ENCODE data around the gene MMP24.
"Not testable (repeated sequence)": the region's sequence is repeated elsewhere in the genome, so short reads cannot be mapped to it uniquely, and the experiment has no call there.

Gene MMP24

DNA sequence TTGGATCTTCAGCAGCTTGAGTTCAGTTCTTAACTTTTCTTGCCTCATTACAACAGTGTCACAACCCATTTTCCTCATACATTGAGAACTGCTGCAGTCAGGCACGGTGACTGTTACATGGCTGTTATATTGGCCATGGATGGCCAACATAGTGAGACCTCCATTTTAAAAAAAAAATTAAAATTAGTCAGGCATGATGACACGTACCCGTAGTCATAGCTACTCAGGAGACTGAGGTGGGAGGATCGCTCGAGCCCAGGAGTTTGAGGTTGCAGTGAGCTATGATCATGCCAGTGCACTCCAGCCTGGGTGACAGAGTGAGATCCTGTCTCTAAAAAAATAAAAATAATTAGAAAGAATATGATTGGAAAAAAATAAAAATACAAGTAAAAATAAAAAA, 9.9 kb upstream of the MMP24 start:
- no peak for DNase-seq (ENCODE audit: low read depth in 2 of 2)

DNA sequence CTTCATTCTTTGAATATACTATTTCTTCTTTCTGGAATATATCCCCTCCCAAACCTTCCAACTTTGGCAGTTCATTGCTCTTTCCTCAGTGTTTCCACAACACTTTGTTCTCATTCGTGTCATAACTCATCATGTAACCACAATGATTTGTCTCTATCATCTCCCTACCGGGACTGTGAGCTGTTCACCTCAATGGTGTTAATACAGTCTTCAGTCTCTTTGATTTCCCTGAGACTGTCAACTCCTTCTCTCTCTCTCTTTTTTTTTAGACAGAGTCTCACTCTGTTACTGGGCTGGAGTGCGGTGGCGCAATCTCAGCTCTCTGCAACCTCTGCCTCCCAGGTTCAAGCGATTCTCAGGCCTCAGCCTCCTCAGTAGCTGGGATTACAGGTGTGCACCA, 2.5 kb upstream of the MMP24 start:
- DNase-seq (ENCODE audit: low read depth in 2 of 2): no peak

DNA sequence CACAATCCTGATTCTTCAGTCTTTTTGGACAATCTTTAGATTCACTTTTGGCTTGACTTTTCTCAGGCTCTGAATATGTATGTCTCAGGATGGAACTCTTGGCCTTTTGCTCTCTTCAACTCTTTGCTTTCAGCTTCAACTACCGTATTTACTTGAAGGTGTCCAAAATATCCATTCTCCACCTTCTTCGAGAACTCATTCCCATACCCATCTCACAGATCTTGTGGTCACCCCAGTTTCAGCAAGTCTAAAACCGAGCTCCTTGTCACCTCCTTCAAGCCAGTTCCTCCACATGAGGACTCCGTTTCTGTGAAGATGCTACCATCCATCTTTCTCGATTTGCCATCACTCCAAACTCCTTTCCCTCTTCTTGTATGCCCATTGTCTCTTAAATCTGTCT, 2.0 kb upstream of the MMP24 start:
- DNase-seq (ENCODE audit: low read depth in 2 of 2): no peak

DNA sequence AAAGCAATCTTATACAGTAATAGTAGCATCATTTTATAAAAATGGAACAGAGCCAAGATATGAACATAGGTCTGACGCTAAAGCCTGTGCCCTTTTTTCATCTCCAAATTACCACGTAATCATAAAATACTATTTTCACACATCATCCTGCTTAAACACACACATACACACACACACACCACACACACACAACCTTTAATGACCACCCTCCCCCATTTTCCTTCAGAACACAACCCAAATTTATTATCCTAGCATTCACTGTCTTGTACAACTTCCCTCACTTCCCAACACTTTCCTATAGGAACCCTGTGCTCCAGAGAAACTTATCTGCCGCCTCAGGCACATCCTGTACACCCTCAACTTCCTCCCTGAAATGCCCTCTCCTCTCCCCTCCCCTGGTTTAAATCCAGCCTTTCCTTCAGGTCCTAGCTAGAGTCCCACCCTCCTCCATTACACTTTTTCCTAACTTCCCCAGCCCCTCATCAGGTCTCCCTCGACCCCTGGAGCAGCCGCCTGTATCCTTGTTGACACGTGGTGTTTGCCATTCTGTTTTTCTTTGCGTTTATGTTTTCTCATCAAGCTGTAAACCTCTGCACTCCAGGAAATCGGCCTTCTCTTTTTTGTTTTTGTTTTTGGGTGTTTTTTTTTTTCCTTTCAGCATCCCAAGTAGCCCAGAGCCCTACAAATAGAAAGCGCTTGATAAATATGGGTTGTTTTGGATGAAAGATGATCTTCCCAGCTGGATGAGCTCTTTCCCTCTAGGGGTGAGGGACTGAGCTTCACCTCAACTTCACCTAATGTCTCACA, 968 bp upstream of the MMP24 start:
- DNase-seq (ENCODE audit: low read depth in 2 of 2): no peak

DNA sequence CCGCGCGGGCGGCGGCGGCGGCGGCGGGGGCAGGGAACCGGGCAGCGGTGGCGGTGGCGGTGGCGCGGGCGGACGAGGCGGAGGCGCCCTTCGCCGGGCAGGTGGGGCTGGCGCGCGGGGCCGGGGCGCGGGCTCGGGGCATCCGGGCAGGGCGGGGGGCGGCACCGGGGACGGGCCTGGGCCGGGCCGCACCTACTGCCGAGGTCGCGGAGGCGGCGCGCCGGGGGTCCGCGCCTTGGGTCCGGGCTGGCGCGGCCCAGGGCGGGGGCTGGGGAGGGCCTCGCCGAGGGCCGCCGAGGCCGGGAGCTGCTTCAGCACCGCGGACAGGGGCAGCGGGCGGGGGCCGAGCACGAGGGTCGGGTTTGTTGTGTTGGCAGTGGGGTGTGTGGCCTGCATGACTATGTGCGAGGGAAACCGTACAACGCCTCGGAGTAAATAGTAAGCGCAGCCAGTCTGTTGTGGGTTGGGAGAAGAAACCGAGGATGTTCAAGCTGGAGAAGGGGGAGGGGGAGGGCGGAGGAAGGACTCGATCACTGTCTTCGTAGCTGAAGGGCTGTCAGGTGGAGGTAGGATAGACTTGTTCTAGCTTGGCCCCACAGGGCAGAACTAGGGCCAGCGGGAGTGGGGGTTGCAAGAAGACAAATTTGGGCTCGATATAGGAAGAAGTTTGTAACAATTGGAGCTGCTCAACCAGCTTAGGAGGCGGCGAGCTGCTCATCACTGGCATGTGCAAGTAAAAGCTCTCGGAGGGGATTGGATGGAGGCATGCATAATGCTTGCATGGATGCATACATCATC, 593 bp downstream of the MMP24 start:
- no peak for DNase-seq (ENCODE audit: low read depth in 2 of 2)

DNA sequence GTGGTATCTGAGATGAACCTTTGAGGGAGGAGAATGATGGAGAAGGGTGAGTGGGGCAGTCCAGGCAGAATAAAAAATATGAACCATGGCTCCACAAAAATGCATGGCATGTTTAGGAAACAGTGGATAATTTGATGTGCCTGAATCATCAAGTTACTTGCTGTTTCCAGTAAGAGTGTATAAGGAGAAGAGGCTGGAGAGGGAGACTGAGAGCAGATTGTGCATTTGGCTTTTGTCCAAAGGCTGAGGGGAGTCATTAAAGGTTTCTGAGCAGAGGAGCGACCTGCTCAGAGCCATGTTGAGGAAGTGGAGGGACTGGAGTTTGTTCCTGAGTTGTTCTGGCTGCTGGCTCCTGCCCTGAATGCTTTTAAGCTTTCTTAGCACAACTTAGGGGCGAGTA, 6.1 kb downstream of the MMP24 start:
- DNase-seq (ENCODE audit: low read depth in 2 of 2): no peak

DNA sequence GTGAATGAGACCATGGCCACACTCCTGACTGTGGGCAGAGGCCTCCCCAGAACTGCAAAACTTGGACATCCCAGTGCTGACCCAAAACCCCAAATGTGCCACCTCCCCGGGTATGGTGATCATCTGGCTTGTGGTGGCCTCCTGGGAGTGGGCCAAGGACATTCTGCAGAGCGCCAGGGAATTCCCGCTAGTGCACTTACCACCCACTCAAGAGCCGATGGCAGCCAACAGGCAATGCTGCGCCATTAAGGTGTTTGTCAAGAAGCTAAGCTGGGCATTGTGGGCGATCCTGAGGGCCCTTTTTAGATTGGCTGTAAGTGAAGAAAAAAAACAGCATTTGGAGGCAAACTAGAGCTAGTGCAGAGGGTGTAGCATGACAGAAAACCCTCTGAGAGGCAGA, 9.4 kb downstream of the MMP24 start:
- DNase-seq (ENCODE audit: low read depth in 2 of 2): no peak

DNA sequence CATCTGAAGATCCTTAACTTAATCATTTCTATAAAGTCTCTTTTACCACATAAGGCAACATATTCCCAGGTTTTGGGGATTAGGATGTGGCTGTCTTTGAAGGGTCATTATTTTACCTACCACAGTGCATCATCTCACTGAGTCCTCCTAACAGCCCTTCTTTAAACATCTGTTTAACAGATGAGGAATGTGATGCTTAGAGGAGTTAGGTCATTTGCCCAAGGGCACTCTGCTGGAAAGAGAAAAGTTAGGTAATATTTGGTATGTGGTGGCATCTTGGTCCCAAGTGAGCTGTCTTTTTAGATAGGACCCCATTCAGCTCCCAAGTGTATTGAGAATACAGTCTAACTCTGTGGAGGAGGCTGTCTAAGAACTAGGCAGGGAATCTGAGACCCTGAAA, 11.0 kb downstream of the MMP24 start:
- DNase-seq (ENCODE audit: low read depth in 2 of 2): no peak

DNA sequence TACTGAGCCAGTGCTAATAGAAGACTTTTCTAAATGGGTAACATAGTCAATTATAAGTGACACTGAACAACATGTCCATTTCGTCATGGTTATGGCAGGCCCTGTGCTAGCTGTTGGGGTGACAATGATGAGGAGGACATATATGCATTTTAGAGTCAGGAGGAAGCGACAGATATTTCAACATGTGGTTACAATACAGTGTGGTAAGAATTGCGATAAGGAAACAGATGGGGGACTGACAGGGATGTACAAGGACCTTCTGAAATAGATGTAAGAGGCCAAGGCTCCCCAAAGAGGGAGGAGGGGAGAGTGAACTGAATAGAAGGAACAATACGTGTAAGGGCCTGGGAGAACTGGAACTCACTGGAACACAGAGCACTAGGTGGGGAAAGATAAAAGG, 11.7 kb downstream of the MMP24 start:
- no peak for DNase-seq (ENCODE audit: low read depth in 2 of 2)

DNA sequence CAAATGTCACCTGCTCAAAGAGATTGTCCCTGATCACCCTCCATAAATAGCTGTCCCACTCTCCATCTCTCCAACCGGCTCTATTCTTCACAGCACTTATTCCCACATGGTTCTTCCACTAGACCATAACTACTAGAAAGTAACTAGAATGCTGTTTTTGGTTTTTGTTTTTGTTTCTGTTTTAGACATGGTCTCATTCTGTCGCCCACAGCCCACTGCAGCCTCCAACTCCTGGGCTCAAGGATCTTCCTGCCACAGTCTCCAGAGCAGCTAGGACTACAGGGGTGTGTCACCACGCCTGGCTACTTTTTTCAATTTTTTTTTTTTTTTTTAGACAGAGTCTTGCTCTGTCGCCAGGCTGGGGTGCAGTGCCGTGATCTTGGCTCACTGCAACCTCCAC, 12.2 kb downstream of the MMP24 start:
- DNase-seq (ENCODE audit: low read depth in 2 of 2): no peak

DNA sequence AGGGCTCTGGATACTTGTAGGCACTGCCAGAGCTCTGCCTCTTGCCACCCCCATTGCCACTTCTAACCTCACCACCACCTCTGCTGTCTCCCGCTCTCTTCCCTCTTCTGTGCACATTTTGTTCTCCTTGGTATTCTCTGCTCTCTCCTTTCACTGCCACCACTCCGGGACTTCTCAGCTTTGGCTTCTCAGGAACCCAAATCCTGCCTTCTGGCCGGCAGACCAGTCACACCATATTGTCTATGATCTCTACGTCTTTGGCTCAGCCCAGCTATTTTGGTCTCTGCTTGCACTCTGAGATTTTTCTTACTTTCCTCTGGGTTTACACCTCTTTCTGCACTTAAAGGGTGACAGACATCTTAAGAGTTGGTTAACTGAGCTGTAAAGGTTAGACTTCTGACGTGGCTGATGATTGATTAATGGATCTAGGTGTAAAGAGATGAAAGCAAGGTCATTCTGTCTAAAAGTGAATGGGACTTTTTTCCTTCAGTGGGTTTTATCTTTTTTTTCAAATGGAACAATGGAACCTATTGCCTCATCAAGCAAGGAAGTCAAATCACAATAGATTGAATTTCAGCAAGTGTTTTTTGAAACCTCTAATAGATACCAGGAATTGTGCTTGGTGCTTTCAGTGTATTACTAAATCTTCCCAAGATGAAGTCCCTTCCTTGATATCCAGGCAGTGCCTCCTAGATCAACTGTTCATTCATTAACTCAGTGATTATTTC, 13.8 kb downstream of the MMP24 start:
- no peak for DNase-seq (ENCODE audit: low read depth in 2 of 2)

DNA sequence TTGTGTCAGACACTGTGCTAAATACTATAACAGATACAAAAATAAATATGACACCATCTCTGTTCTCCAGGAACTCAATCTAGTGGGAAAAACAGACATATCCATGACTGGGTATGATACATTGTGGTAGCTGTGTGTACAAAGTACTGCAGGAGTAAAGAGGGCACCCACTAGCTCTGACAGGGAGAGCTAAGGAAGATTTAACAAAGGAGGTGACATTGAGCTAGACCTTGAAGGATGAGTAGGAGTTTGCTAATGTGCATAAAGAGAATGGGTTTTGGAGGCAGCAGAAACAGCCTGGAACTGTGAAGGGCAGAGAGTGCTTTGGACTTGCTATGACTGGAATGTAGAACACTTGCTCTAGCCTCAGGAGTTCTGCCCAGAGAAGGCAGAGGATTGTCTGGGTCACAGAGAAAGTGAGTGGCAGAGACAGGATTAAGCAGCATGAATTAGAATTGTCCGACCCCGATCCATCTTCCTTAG, 14.4 kb downstream of the MMP24 start:
- no peak for DNase-seq (ENCODE audit: low read depth in 2 of 2)

DNA sequence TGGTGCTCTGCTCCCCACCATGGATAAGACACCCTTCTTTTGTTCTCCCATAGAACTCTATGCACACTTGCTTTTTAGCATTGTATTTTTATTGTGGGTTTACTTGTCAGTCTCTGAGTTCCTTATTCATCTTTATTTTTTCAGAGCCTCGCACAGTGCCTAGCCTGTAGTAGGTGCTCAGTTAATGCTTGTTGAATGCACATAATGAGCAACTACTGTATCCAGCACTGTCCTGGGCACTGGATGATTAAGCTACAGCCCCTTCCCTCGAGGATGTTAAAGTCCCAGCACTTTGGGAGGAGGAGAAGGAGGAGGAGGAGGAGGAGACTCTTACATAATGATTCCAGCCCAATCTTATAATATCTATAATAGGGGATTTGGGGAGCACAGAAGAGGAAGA, 16.8 kb downstream of the MMP24 start:
- DNase-seq (ENCODE audit: low read depth in 2 of 2): no peak

DNA sequence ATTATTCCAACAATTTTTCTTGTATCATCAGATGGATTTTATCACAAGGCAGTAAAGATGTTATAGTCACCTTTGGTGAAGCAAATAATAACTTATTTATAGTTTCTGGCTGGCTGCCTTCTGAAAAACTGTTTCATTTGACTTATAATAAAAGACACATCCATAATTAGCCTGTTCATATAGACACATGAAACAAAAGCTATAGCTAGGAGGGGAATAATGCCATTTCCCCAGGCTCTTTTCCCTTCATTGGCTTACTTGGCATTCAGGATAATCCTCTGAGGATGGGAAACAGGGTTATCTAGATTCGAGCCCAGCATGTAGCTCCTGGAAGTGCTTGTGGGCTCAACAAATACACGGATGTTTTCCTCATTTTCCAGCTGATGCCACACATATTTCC, 17.5 kb downstream of the MMP24 start:
- DNase-seq (ENCODE audit: low read depth in 2 of 2): no peak

DNA sequence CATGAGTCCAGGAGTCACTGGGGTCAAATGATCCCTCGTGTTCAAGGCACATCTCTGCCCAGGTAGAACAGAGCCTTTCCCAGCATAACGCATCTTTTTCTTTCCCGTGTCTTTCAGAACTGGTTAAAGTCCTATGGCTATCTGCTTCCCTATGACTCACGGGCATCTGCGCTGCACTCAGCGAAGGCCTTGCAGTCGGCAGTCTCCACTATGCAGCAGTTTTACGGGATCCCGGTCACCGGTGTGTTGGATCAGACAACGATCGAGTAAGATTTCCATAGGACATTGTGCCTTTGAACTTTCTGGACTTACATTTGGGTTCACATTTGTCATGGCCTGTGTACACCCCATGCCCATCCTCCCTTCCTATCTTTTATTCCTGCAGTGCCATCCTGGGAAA, 20.2 kb downstream of the MMP24 start:
- no peak for DNase-seq (ENCODE audit: low read depth in 2 of 2)

DNA sequence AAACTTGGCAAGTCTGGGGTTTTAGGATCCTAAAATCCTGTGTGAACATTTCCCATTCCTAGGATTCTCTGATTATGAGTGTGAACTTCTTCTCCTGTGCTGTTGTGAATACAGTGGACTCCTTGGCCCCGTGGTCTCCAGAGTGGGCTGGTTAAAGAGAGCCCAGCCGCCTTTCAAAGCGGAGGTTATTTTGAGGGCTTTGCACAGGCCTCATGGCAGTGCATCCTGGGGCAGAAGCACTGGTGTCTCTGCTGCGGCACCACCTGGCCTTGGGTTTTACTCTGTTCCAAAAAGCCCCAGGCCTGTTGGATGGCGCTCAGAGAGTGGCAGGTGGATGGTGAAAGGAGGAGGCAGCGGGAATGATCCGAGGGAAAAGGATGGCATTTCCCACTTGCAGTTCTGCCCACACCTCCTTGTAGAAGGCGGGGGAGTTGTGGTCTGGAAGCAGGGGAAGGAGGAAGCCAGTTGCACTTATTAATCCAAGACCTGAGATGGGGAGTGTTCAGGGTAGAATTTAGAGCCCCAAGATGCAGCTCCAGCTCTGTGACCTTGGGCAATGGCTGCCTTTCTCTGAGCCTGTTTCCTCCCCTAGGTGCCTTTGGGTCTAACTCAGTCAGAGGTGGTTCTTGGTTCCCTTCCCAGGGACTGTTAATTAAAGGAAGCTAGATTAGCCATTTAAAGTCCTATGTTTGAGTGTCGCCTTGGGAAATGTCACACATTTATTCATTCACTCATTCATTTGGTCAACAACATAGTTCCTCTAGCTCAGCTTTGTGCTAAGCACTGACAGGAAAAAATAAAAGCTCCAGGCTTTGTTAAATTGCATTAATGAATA, 22.4 kb downstream of the MMP24 start:
- no peak for DNase-seq (ENCODE audit: low read depth in 2 of 2)

DNA sequence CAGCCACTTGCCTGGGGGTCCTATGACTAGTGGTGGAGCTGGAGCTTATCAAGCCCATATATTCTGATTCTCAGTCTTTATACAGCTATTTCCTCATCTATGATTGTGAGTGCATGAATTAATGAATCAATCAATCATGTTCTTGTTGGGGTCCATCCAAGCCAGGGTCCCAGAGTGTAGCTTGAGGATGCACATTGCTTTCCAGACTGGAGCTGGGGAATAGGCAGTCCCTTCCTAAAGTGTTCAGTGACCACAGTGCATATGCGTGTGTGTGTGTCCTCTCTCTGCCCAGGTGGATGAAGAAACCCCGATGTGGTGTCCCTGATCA, 25.1 kb downstream of the MMP24 start:
- DNase-seq (ENCODE audit: low read depth in 2 of 2): no peak

DNA sequence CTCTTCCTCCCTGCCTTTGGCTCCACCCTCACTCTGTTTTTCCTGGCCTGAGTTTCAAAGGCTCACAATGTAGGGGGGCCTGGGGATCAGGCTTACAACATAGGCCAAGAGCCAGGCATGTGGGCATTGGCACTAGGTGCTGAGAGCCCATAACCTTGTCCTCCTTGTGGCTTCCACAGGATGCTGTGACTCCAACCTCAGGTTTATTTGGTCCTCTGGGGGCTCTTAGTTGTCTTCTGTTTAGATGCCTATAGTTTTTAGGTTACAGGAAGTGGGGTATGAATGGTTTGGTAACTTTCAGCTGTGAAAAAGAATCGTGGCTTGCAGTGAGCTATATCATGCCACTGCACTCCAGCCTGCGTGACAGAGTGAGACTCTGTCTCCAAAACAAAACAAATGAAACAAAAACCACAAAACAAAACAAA, 25.6 kb downstream of the MMP24 start:
- no peak for DNase-seq (ENCODE audit: low read depth in 2 of 2)

DNA sequence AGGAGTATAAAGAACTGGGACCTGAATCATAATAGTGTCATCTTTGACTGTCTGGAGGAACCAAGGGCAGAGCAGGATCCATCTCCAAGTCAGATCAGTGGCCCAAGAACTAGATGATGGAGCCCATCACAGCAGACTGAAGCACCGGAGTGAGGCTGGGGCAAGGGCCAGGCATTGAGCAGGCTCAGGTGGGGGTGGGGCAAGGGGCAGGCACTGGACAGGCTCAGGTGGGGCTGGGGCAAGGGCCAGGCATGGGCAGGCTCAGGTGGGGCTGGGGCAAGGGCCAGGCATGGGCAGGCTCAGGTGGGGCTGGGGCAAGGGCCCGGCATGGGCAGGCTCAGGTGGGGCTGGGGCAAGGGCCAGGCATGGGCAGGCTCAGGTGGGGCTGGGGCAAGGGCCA, 26.1 kb downstream of the MMP24 start:
- DNase-seq (ENCODE audit: low read depth in 2 of 2): not testable (repeated sequence)

DNA sequence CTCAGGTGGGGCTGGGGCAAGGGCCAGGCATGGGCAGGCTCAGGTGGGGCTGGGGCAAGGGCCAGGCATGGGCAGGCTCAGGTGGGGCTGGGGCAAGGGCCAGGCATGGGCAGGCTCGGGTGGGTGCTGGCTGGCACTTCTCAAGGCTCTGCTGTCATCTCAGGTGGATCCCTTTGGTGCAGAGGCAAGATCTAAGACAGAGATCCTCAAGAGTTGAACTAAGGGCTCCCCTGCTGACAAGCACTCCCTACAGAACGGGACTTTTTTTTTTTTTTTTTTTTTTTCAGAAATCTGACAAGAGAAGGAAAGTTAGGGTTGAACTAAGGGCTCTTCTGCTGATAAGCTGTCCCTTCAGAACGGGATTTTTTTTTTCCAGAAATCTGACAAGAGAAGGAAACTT, 26.5 kb downstream of the MMP24 start:
- DNase-seq (ENCODE audit: low read depth in 2 of 2): no peak

DNA sequence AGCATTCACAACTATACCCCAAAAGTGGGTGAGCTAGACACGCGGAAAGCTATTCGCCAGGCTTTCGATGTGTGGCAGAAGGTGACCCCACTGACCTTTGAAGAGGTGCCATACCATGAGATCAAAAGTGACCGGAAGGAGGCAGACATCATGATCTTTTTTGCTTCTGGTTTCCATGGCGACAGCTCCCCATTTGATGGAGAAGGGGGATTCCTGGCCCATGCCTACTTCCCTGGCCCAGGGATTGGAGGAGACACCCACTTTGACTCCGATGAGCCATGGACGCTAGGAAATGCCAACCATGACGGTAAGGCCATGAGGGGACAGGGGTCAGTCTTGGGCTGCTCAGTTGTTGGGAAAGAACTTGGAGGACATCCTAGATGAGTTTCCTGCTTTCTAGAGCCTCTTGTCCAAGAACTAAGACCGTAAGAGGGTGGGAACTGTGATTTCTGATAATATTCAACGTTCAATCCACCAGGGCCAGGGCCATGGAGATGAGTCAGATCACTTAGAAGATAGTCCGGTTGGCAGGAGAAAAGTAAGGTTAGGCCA, 28.0 kb downstream of the MMP24 start:
- DNase-seq (ENCODE audit: low read depth in 2 of 2): no peak

All from activated CD8-positive, alpha-beta memory T cell treated with anti-CD3 and anti-CD28 coated beads for 4 hours (primary cell).